DOHH2 (cell line): ENCODE results near the gene TGDS.

Source experiments
- H3F3A ChIP-seq: fragments of 200-600 bp; sonication (generic), shearing (Covaris generic); 2 replicates; pipeline ENCODE4 v1.6.0; 2016; ENCODE audit warnings: antibody characterized with exemption, mild to moderate bottlenecking; ENCODE audit not compliant: control insufficient read depth, insufficient read depth
- H3K27ac ChIP-seq: fragments of 200-600 bp; sonication (generic); 2 replicates; pipeline ENCODE4 v1.5.1; 2014; ENCODE audit warnings: low read depth, mild to moderate bottlenecking, low read length, moderate library complexity
- H3K27me3 ChIP-seq: fragments of 200-600 bp; sonication (generic); 2 replicates; pipeline ENCODE4 v1.6.1; 2014; ENCODE audit warnings: mild to moderate bottlenecking, low read length, mixed read lengths; ENCODE audit not compliant: control insufficient read depth
- H3K36me3 ChIP-seq: fragments of 200-600 bp; sonication (generic); 2 replicates; pipeline ENCODE4 v1.6.1; 2014; ENCODE audit warnings: mild to moderate bottlenecking, low read length, moderate library complexity, mixed read lengths; ENCODE audit not compliant: control insufficient read depth
- H3K4me1 ChIP-seq: fragments of 200-600 bp; sonication (generic); 2 replicates; pipeline ENCODE4 v1.6.1; 2014; ENCODE audit warnings: mild to moderate bottlenecking, low read length, mixed read lengths; ENCODE audit not compliant: control insufficient read depth
- H3K4me2 ChIP-seq: fragments of 200-600 bp; sonication (generic); 2 replicates; pipeline ENCODE4 v1.6.0; 2014; ENCODE audit warnings: mild to moderate bottlenecking, low read length, moderate library complexity
- H3K4me3 ChIP-seq: fragments of 200-600 bp; sonication (generic); 2 replicates; pipeline ENCODE4 v1.5.1; 2014; ENCODE audit warnings: mild to moderate bottlenecking, low read length, mixed read lengths
- H3K79me2 ChIP-seq: fragments of 200-600 bp; sonication (generic); 2 replicates; pipeline ENCODE4 v1.6.1; 2014; ENCODE audit warnings: mild to moderate bottlenecking, low read length, mixed read lengths; ENCODE audit not compliant: control insufficient read depth
- H3K9me2 ChIP-seq: fragments of 200-600 bp; sonication (generic); replicated peaks from 2 replicates; pipeline ENCODE4 v1.6.1; 2014; ENCODE audit warnings: mild to moderate bottlenecking, low read length, mixed read lengths; ENCODE audit not compliant: control insufficient read depth
- H3K9me3 ChIP-seq: fragments of 200-600 bp; sonication (generic); 2 replicates; pipeline ENCODE4 v1.6.1; 2014; ENCODE audit warnings: antibody characterized with exemption, low read length, mixed read lengths; ENCODE audit not compliant: control insufficient read depth, insufficient read depth
- H4K20me1 ChIP-seq: fragments of 200-600 bp; sonication (generic); 2 replicates; pipeline ENCODE4 v1.6.0; 2014; ENCODE audit warnings: low read depth, mild to moderate bottlenecking, antibody characterized with exemption, low read length, moderate library complexity; ENCODE audit not compliant: control insufficient read depth, insufficient read depth
- CTCF ChIP-seq: fragments of 200-600 bp; sonication (generic); IDR thresholded peaks from one replicate; pipeline ENCODE4 v1.5.1; 2014; ENCODE audit warnings: antibody characterized with exemption, mild to moderate bottlenecking, low read depth, low read length; ENCODE audit not compliant: poor library complexity, severe bottlenecking
- EZH2phosphoT487 ChIP-seq: fragments of 200-600 bp; sonication (generic); IDR thresholded peaks from 2 replicates; pipeline ENCODE4 v1.6.1; 2017; ENCODE audit warnings: borderline replicate concordance, mild to moderate bottlenecking, antibody characterized with exemption, low read length, moderate library complexity, mixed read lengths

Gene TGDS

GRCh38 chr13:94590744-94591143 is 5.2 kb downstream of the TGDS start:
- no peaks in the 10 kb centered on the region; the same call in 1 of the 2 replicates for H4K20me1 ChIP-seq
- no peaks in the 10 kb centered on the region for H3K27me3 ChIP-seq
- no peak overlapping the region for H3K27ac ChIP-seq
- H3K9me2 ChIP-seq = no peaks in the 10 kb centered on the region
- no peaks in the 10 kb centered on the region for H3K9me3 ChIP-seq
- peaks cover 68% of the 10 kb centered on the region for H3K36me3 ChIP-seq
- no peaks in the 10 kb centered on the region for H3F3A ChIP-seq
- no peak overlapping the region for H3K4me3 ChIP-seq
- TF ChIP-seq EZH2phosphoT487 (no peak), CTCF (no peak)
- H3K79me2 ChIP-seq = peaks cover 68% of the 10 kb centered on the region
- H3K4me1 ChIP-seq = peaks cover 17% of the 10 kb centered on the region
- H3K4me2 ChIP-seq = no peak overlapping the region

GRCh38 chr13:94588541-94588940 is 7.4 kb downstream of the TGDS start:
- Histone ChIP-seq H4K20me1 (no peaks in the 10 kb centered on the region), H3F3A (no peaks in the 10 kb centered on the region), H3K4me2 (no peak overlapping the region), H3K79me2 (peaks cover 49% of the 10 kb centered on the region), H3K9me2 (no peaks in the 10 kb centered on the region), H3K4me1 (no peaks in the 10 kb centered on the region), H3K27me3 (no peaks in the 10 kb centered on the region), H3K27ac (no peak overlapping the region), H3K9me3 (no peaks in the 10 kb centered on the region), H3K36me3 (peaks cover 63% of the 10 kb centered on the region), H3K4me3 (no peak overlapping the region)
- no peak for TF ChIP-seq CTCF
- no peak for TF ChIP-seq EZH2phosphoT487

GRCh38 chr13:94586371-94586770 is 9.6 kb downstream of the TGDS start:
- Histone ChIP-seq H4K20me1 (no peaks in the 10 kb centered on the region), H3K9me2 (no peaks in the 10 kb centered on the region), H3K4me2 (no peak overlapping the region), H3K27me3 (no peaks in the 10 kb centered on the region), H3K9me3 (no peaks in the 10 kb centered on the region), H3K36me3 (peaks cover 61% of the 10 kb centered on the region), H3K79me2 (peaks cover 30% of the 10 kb centered on the region), H3K4me1 (no peaks in the 10 kb centered on the region), H3F3A (no peaks in the 10 kb centered on the region), H3K27ac (no peak overlapping the region), H3K4me3 (no peak overlapping the region)
- no peak for TF ChIP-seq CTCF
- TF ChIP-seq EZH2phosphoT487 = no peak
